ENCODE results near the gene ALDH5A1.

The ALDH5A1 gene

GRCh38 chr6:24569811-24570210, 75.0 kb downstream of the ALDH5A1 start:
- DNase-seq (ENCODE audit: low read depth): no peak

DNA sequence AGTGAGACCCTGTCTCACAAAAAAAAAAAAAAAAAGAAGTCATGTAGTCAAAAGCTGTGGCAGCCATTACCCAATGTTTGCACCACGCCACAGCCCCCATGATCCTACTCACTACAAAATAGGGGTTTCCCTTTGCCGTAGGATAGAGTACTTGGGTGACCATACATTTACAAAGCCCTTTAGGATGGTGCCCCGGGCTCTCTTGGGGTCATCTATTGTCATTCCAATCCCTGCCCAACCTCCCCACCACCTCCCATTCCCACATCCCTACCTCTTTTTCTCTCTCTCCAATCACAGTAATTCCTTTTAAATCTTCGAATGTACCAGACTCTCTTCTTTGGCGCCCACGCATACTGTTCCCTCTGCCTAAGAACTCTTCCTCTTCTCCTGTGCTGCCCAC, 76.6 kb downstream of the ALDH5A1 start:
- no peak for DNase-seq (ENCODE audit: low read depth)

DNA sequence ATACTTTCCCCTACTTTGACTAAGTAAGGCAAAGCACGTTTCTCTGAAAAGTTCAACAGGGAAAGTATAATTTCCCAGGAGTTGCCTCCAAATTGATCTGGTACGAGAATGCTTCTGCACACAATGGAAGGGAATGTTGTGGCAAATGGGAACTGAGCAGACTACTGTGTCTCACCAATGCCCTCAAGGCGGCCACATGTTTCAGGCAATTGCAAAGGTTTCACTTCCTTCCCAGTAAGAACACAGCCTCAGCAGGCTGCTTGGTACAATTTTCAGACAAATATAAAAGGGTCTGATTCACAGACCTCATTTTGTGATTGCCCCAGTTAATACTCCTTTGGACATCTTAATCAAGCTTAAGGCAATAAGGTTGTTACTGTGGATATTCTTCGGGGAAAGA, 80.0 kb downstream of the ALDH5A1 start:
- no peak for DNase-seq (ENCODE audit: low read depth)

DNA sequence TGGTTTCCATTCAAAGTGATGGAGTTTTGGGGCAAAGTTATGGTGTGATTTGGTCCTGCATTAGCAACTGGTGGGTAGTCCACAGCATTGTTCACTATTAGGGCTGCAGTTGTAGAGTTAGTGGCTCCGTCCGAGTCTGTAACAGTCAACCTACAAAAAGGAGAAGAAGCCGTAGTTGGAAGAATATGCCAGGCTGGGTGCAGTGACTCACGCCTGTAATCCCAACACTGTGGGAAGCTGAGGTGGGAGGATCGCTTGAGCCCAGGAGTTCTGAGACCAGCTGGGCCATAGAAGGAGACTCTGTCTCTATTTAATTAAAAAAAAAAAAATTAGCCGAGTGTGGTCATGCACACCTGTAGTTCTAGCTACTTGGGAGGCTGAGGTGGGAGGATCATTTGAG, 81.7 kb downstream of the ALDH5A1 start:
- DNase-seq (ENCODE audit: low read depth): no peak

- no peak for DNase-seq (ENCODE audit: low read depth)
Measured at GRCh38 chr6:24581084-24581669, 86.4 kb downstream of the ALDH5A1 start.

GRCh38 chr6:24583463-24584381, 89.0 kb downstream of the ALDH5A1 start:
- DNase-seq (ENCODE audit: low read depth): no peak

DNA sequence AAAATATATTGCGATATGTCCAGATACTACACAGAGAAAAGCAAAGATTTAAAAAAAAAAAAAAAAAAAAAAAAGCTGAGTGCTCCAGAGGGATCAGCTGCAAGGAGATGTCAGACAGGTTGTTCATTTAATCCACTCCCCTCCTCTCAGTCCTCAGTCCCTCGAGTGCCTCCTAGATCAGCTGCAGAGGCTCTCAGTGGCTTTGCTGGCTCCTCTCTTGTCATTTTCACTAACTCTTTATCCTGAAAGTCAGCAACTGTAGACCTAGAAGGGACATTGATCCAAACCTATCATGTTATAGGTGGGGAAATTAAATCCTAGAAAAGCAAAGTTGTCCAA, 89.6 kb downstream of the ALDH5A1 start:
- DNase-seq (ENCODE audit: low read depth): no peak
